Measurements from ENCODE around the gene TCF7. TPM values are rescaled to one million over a fixed set of nuclear protein-coding genes. Genes with fewer than 3 reads are reported as not detected.

TCF7 gene
- total and polyA plus RNA-seq, 4 donors, result 1.3 to 2.7 (median 2.2) TPM

DNA sequence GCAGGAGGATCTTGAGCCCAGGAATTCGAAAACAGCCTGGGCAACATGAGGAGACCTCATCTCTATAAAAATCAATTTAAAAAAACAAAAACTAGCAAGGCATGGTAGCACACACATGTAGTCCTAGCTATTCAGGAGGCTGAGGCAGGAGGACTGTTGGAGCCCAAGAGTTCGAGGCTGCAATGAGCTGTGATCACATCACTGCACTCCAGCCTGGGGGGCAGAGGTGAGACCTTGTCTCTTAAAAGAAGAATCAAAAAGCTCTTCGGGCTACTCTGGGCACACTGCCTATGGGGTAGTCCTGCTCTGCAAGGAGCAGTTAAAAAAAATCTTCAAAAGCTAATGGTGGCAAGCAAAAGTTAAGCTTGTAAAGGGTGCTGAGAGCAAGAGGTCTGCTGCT lies 38.8 kb downstream of the TCF7 start (continued):
- TF ChIP-seq GABPA (IDR thresholded peaks at IDR 0.05 in 1 of 2, conservative IDR thresholded peaks at IDR 0.05 in 1 of 2) (no peak), YY1 (IDR thresholded peaks at IDR 0.05) (no peak), SP1 (IDR thresholded peaks at IDR 0.05) (no peak), HNF4A (conservative IDR thresholded peaks at IDR 0.05) (no peak), NR2F2 (IDR thresholded peaks at IDR 0.05) (no peak)
- TF ChIP-seq, protein P1, sequence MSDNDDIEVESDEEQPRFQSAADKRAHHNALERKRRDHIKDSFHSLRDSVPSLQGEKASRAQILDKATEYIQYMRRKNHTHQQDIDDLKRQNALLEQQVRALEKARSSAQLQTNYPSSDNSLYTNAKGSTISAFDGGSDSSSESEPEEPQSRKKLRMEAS (IDR thresholded peaks at IDR 0.05), result no peak
- TF ChIP-seq, protein P2, sequence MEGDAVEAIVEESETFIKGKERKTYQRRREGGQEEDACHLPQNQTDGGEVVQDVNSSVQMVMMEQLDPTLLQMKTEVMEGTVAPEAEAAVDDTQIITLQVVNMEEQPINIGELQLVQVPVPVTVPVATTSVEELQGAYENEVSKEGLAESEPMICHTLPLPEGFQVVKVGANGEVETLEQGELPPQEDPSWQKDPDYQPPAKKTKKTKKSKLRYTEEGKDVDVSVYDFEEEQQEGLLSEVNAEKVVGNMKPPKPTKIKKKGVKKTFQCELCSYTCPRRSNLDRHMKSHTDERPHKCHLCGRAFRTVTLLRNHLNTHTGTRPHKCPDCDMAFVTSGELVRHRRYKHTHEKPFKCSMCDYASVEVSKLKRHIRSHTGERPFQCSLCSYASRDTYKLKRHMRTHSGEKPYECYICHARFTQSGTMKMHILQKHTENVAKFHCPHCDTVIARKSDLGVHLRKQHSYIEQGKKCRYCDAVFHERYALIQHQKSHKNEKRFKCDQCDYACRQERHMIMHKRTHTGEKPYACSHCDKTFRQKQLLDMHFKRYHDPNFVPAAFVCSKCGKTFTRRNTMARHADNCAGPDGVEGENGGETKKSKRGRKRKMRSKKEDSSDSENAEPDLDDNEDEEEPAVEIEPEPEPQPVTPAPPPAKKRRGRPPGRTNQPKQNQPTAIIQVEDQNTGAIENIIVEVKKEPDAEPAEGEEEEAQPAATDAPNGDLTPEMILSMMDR (IDR thresholded peaks at IDR 0.05; ENCODE audit: low read depth, low read length, missing input control), result no peak

DNA sequence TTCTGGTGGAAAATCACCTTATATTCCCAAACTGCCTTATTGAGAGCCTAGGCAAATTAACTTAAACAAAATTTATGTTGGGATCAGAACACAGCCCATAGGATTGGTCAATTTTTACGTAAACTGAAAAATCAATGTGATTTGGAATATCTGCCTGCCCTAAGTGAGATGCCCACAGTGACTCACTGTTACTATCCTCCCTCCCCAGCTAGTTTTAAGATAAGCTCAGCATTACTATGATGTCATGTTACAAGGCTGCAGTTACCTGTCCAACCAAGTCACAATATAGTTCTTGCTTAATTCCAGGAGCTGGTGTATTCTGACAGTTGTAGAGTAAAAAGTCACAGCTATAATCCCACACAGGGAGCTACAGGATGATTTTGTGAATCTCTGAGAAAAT lies 39.2 kb downstream of the TCF7 start:
- Histone ChIP-seq H3K27ac (ENCODE audit: low read depth in 1 of 2, low read length in 2 of 2) (no peak overlapping the region), H3K4me1 (ENCODE audit: control insufficient read depth in 4 of 4, insufficient read depth in 4 of 4, low read length in 3 of 4) (peaks cover 4 to 11% (median 7%) of the 10 kb centered on the region in 4 donors), H3K9me3 (ENCODE audit: control insufficient read depth in 4 of 4, low read length in 3 of 4) (no peaks in the 10 kb centered on the region), H3K4me3 (ENCODE audit: low read depth in 1 of 3, low read length in 3 of 3) (no peak overlapping the region), H3K27me3 (ENCODE audit: control insufficient read depth in 4 of 4, insufficient read depth in 4 of 4, low read length in 3 of 4) (no peaks in the 10 kb centered on the region), H3K9ac (ENCODE audit: low read depth in 1 of 2, low read length in 2 of 2) (no peak overlapping the region), H3K36me3 (ENCODE audit: control insufficient read depth in 4 of 4, insufficient read depth in 3 of 4, low read depth in 1 of 4, low read length in 3 of 4) (peaks cover 10 to 58% (median 50%) of the 10 kb centered on the region in 4 donors)
- no peak for DNase-seq (ENCODE audit: low spot score)
- WGBS, result 95% methylated on average over 1 of the region's 1 CpG
- TF ChIP-seq JUND (IDR thresholded peaks at IDR 0.05) (no peak), HNF4G (IDR thresholded peaks at IDR 0.05) (no peak), YY1 (IDR thresholded peaks at IDR 0.05) (no peak), FOXA1 (IDR thresholded peaks at IDR 0.05) (no peak), EGR1 (IDR thresholded peaks at IDR 0.05; ENCODE audit: low read depth in 2 of 2) (no peak)
- TF ChIP-seq, protein P3, sequence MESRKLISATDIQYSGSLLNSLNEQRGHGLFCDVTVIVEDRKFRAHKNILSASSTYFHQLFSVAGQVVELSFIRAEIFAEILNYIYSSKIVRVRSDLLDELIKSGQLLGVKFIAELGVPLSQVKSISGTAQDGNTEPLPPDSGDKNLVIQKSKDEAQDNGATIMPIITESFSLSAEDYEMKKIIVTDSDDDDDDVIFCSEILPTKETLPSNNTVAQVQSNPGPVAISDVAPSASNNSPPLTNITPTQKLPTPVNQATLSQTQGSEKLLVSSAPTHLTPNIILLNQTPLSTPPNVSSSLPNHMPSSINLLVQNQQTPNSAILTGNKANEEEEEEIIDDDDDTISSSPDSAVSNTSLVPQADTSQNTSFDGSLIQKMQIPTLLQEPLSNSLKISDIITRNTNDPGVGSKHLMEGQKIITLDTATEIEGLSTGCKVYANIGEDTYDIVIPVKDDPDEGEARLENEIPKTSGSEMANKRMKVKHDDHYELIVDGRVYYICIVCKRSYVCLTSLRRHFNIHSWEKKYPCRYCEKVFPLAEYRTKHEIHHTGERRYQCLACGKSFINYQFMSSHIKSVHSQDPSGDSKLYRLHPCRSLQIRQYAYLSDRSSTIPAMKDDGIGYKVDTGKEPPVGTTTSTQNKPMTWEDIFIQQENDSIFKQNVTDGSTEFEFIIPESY (IDR thresholded peaks at IDR 0.05), result no peak

DNA sequence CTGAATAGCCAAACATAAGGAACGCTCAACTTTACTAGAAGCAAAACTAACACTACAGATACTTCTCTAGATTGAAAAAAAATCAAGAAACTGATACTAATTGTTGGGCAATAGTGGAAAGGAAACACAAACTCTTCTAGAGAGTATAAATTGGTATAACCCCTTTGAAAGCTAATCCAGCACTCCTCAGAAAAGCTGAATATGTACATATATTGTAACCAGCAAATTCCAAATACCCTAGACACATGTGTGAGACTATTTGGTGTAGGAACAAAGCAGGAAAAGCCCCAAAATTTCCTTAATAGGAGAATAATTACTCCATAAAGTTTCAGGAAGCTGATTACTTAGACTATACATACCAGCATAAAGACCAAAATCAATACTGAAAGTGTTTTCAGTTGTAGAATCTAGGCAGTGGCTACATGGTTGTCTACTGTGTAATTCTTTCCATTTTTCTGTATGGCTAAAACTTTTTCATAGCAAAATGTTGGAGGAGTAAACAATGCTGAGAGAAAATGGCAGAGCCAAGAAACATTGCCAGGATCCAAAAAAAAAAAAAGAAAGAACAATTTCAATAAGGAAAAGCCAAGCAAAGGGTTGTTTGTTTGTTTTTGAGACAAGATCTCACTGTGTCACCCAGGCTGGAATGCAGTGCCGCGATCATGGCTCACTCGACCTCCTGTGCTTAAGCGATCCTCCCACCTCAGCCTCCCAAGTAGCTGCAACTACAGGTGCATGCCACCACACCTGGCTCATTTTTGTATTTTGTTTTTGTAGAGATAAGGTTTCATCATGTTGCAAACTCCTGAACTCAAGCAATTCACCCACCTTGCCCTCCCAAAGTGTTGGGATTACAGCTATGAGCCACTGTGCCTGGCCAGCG lies 47.3 kb downstream of the TCF7 start:
- Histone ChIP-seq H3K4me3 (ENCODE audit: low read depth in 1 of 3, low read length in 3 of 3) (no peak overlapping the region), H3K9me3 (ENCODE audit: control insufficient read depth in 4 of 4, low read length in 3 of 4) (no peaks in the 10 kb centered on the region), H3K27me3 (ENCODE audit: control insufficient read depth in 4 of 4, insufficient read depth in 4 of 4, low read length in 3 of 4) (no peaks in the 10 kb centered on the region), H3K27ac (ENCODE audit: low read depth in 1 of 2, low read length in 2 of 2) (no peak overlapping the region), H3K9ac (ENCODE audit: low read depth in 1 of 2, low read length in 2 of 2) (no peak overlapping the region), H3K4me1 (ENCODE audit: control insufficient read depth in 4 of 4, insufficient read depth in 4 of 4, low read length in 3 of 4) (no peaks in the 10 kb centered on the region), H3K36me3 (ENCODE audit: control insufficient read depth in 4 of 4, insufficient read depth in 3 of 4, low read depth in 1 of 4, low read length in 3 of 4) (peaks cover 10 to 58% (median 52%) of the 10 kb centered on the region in 4 donors)
- TF ChIP-seq RAD21 (IDR thresholded peaks at IDR 0.05) (no peak), FOXA1 (IDR thresholded peaks at IDR 0.05) (no peak), FOXA2 (IDR thresholded peaks at IDR 0.05) (no peak), EGR1 (IDR thresholded peaks at IDR 0.05; ENCODE audit: low read depth in 2 of 2) (no peak), JUND (IDR thresholded peaks at IDR 0.05) (no peak), HNF4A (conservative IDR thresholded peaks at IDR 0.05) (no peak), TAF1 (conservative IDR thresholded peaks at IDR 0.05) (no peak), YY1 (IDR thresholded peaks at IDR 0.05) (no peak), HNF4G (IDR thresholded peaks at IDR 0.05) (no peak), SP1 (IDR thresholded peaks at IDR 0.05) (no peak)
- TF ChIP-seq, protein P3 (IDR thresholded peaks at IDR 0.05), result no peak
- TF ChIP-seq, protein P4, sequence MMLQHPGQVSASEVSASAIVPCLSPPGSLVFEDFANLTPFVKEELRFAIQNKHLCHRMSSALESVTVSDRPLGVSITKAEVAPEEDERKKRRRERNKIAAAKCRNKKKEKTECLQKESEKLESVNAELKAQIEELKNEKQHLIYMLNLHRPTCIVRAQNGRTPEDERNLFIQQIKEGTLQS (IDR thresholded peaks at IDR 0.05), result no peak
- 96% methylated on average over 6 of the region's 6 CpGs for WGBS
- no peak for DNase-seq (ENCODE audit: low spot score)

All from liver (tissue), 9 donors.